DMS153 treated with DMSO at 0.1 percent for 48 hours (cell line): ENCODE results near the gene PRKD1.
A peak's percentile ranks its signal among the peaks of the same experiment; 100 is the strongest.

Experiments
- DNase-seq: peaks from one replicate; lab custom pipeline; 2025; ENCODE audit not compliant: unreplicated experiment; lab: John Stamatoyannopoulos, UW

PRKD1 gene

GRCh38 chr14:29536886-29537511, 390.6 kb downstream of the PRKD1 start:
- DNase-seq = peak; percentile 63

- DNase-seq = no peak
Measured at GRCh38 chr14:29529418-29529817, 398.2 kb downstream of the PRKD1 start.

DNA sequence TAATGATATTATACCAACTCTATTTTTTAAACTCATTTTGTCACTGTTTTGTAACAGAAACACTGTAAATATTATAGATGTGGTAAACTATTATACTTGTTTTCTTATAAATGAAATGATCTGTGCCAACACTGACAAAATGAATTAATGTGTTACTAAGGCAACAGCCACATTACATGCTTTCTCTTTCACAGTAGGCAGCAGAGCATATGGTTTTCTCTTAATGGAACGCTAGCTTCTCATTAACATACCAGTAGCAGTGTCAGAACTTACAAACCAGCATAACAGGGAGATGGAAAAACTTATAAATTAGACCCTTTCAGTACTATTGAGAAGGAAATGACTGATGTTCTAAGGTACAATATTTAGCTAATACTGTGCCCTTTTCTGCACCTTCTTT, 398.8 kb downstream of the PRKD1 start:
- no peak for DNase-seq

DNA sequence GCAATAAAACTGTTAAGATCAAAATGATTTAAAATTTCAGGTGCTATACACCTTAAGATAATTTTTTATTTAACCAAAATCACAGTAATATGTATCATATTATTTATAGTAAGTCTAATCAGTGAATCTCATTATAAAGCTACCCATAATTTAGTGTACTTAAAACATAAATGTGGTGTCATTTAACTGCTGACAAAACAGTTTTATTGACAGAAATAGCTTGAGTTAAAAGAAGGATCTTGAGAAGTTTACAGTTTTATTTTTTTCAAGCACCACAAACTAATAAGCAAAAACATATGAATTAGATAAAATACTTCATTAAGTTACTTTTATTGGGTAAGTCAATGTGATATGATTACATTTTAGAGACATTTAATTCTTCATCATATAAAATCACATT, 400.4 kb downstream of the PRKD1 start:
- no peak for DNase-seq
